ENCODE measurements around the gene E2F2.

The E2F2 gene

GRCh38 chr1:23473037-23473800 lies 57.8 kb downstream of the E2F2 start:
- Histone ChIP-seq H3K9me3 (ENCODE audit: control insufficient read depth, low read length) (no peaks in the 10 kb centered on the region), H3K4me1 (ENCODE audit: control insufficient read depth, insufficient read depth, low read length, poor library complexity, severe bottlenecking) (no peaks in the 10 kb centered on the region), H3K36me3 (ENCODE audit: control insufficient read depth, insufficient read depth, low read length) (no peaks in the 10 kb centered on the region), H3K4me3 (ENCODE audit: insufficient read depth, low read depth, low read length, poor library complexity, severe bottlenecking) (no peak overlapping the region), H3K27ac (ENCODE audit: insufficient read depth, low read length, poor library complexity, severe bottlenecking) (no peak overlapping the region), H3K27me3 (replicated peaks; ENCODE audit: control insufficient read depth, insufficient read depth, low read length, poor library complexity, severe bottlenecking) (no peaks in the 10 kb centered on the region)
- no peak for DNase-seq

GRCh38 chr1:23472351-23473036 lies 58.5 kb downstream of the E2F2 start:
- Histone ChIP-seq H3K9me3 (ENCODE audit: control insufficient read depth, low read length) (no peaks in the 10 kb centered on the region), H3K27me3 (replicated peaks; ENCODE audit: control insufficient read depth, insufficient read depth, low read length, poor library complexity, severe bottlenecking) (no peaks in the 10 kb centered on the region), H3K36me3 (ENCODE audit: control insufficient read depth, insufficient read depth, low read length) (no peaks in the 10 kb centered on the region), H3K4me1 (ENCODE audit: control insufficient read depth, insufficient read depth, low read length, poor library complexity, severe bottlenecking) (no peaks in the 10 kb centered on the region), H3K4me3 (ENCODE audit: insufficient read depth, low read depth, low read length, poor library complexity, severe bottlenecking) (no peak overlapping the region), H3K27ac (ENCODE audit: insufficient read depth, low read length, poor library complexity, severe bottlenecking) (no peak overlapping the region)
- no peak for DNase-seq

GRCh38 chr1:23471473-23472075 lies 59.5 kb downstream of the E2F2 start:
- H3K27me3 ChIP-seq (replicated peaks; ENCODE audit: control insufficient read depth, insufficient read depth, low read length, poor library complexity, severe bottlenecking): no peaks in the 10 kb centered on the region
- no peaks in the 10 kb centered on the region for H3K36me3 ChIP-seq (ENCODE audit: control insufficient read depth, insufficient read depth, low read length)
- H3K4me1 ChIP-seq (ENCODE audit: control insufficient read depth, insufficient read depth, low read length, poor library complexity, severe bottlenecking): no peaks in the 10 kb centered on the region
- no peaks in the 10 kb centered on the region for H3K9me3 ChIP-seq (ENCODE audit: control insufficient read depth, low read length)
- no peak for DNase-seq
- no peak overlapping the region for H3K4me3 ChIP-seq (ENCODE audit: insufficient read depth, low read depth, low read length, poor library complexity, severe bottlenecking)
- no peak overlapping the region for H3K27ac ChIP-seq (ENCODE audit: insufficient read depth, low read length, poor library complexity, severe bottlenecking)

DNA sequence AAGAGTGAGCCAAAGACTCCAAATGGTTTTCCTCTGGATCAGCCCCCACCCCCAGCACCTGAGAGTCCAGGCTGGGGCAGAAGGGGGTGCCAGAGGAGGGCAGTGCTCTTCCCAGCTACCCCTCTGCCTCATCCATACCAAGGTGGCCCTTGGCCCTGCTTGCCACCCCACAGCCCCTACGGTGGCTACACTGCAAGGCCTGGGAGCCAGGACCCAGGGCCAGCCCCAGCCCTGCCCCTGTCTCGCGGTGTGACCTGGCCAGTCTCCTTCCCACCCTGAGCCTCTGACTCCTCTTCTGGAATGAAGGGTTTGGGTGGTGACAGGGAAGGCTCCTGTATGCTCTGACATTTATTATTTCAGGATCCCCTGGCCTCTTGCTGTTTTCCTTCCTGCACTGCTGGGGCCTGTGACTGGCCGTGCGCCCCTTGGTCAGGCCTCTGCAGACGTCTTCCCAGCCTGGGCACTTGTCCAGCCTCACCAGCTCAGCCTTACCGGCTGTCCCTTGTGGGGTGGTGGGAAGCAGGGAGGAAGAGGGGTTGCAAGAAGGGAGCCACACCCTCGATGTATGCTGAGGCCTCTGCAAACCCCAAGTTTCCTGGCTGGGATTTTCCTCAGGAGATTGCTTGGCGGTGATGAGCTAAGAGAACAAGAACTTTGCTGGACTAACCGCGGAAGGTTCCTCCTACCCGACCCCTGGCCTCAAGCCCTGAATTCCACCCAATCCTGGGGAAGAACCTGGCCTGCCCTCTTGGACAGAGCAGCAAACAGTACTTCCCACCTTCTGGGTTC lies 60.6 kb downstream of the E2F2 start:
- H3K27me3 ChIP-seq (replicated peaks; ENCODE audit: control insufficient read depth, insufficient read depth, low read length, poor library complexity, severe bottlenecking): no peaks in the 10 kb centered on the region
- H3K9me3 ChIP-seq (ENCODE audit: control insufficient read depth, low read length): no peaks in the 10 kb centered on the region
- no peaks in the 10 kb centered on the region for H3K36me3 ChIP-seq (ENCODE audit: control insufficient read depth, insufficient read depth, low read length)
- no peak overlapping the region for H3K4me3 ChIP-seq (ENCODE audit: insufficient read depth, low read depth, low read length, poor library complexity, severe bottlenecking)
- DNase-seq: no peak
- no peaks in the 10 kb centered on the region for H3K4me1 ChIP-seq (ENCODE audit: control insufficient read depth, insufficient read depth, low read length, poor library complexity, severe bottlenecking)
- no peak overlapping the region for H3K27ac ChIP-seq (ENCODE audit: insufficient read depth, low read length, poor library complexity, severe bottlenecking)

DNA sequence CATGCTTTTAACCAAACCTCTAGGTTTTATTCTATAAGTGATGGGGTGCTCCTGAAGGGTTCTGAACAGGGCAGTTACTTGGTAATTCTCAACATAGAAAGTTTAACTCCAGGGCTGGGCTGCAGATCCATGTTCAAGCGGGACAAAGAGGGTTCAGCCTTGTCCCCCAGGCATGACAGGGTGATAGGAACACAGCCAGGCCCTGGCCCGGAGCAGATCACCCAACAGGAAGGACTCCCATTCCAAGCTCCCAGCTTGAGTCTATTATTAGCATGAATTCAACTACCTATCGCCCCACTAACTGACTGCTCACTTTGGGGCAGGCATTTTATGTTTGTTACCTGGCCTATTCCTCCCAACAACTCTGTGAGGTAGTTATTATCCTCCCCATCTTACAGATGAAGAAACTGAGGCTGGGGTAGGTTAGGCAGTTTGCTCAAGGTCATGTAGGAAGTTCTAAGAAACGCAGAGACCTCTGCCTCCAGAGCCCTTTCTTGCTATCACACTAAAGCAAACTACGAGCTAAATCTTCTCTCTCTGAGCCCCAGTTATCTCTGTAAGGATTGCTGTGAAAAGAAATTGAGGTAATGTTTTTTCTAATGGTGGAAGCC lies 61.6 kb downstream of the E2F2 start:
- Histone ChIP-seq H3K9me3 (ENCODE audit: control insufficient read depth, low read length) (no peaks in the 10 kb centered on the region), H3K4me3 (ENCODE audit: insufficient read depth, low read depth, low read length, poor library complexity, severe bottlenecking) (no peak overlapping the region), H3K27ac (ENCODE audit: insufficient read depth, low read length, poor library complexity, severe bottlenecking) (no peak overlapping the region), H3K4me1 (ENCODE audit: control insufficient read depth, insufficient read depth, low read length, poor library complexity, severe bottlenecking) (no peaks in the 10 kb centered on the region), H3K27me3 (replicated peaks; ENCODE audit: control insufficient read depth, insufficient read depth, low read length, poor library complexity, severe bottlenecking) (no peaks in the 10 kb centered on the region), H3K36me3 (ENCODE audit: control insufficient read depth, insufficient read depth, low read length) (no peaks in the 10 kb centered on the region)
- DNase-seq: no peak

GRCh38 chr1:23466423-23466989 lies 64.5 kb downstream of the E2F2 start:
- Histone ChIP-seq H3K27ac (ENCODE audit: insufficient read depth, low read length, poor library complexity, severe bottlenecking) (no peak overlapping the region), H3K4me1 (ENCODE audit: control insufficient read depth, insufficient read depth, low read length, poor library complexity, severe bottlenecking) (no peaks in the 10 kb centered on the region), H3K36me3 (ENCODE audit: control insufficient read depth, insufficient read depth, low read length) (no peaks in the 10 kb centered on the region), H3K9me3 (ENCODE audit: control insufficient read depth, low read length) (no peaks in the 10 kb centered on the region), H3K27me3 (replicated peaks; ENCODE audit: control insufficient read depth, insufficient read depth, low read length, poor library complexity, severe bottlenecking) (no peaks in the 10 kb centered on the region), H3K4me3 (ENCODE audit: insufficient read depth, low read depth, low read length, poor library complexity, severe bottlenecking) (no peak overlapping the region)
- no peak for DNase-seq

DNA sequence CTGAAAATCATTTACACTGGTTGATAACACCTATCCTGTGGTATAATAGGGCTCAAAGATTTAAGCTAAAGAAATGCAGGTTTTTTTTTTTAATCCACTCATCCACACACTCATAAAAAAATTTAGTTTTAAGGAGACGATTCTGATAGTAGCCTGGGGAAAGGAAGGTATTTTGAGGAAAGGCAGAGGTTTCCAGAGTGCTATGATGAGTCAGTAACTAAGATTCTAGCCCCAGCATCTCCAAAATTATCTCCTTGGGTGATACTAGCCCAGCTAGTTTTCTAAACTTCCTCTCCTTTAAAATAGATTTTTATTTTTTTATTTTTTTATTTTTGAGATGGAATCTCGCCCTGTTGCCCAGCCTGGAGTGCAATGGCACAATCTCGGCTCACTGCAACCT lies 67.7 kb downstream of the E2F2 start:
- Histone ChIP-seq H3K4me3 (ENCODE audit: insufficient read depth, low read depth, low read length, poor library complexity, severe bottlenecking) (no peak overlapping the region), H3K27me3 (replicated peaks; ENCODE audit: control insufficient read depth, insufficient read depth, low read length, poor library complexity, severe bottlenecking) (no peaks in the 10 kb centered on the region), H3K9me3 (ENCODE audit: control insufficient read depth, low read length) (no peaks in the 10 kb centered on the region), H3K36me3 (ENCODE audit: control insufficient read depth, insufficient read depth, low read length) (no peaks in the 10 kb centered on the region), H3K27ac (ENCODE audit: insufficient read depth, low read length, poor library complexity, severe bottlenecking) (no peak overlapping the region), H3K4me1 (ENCODE audit: control insufficient read depth, insufficient read depth, low read length, poor library complexity, severe bottlenecking) (no peaks in the 10 kb centered on the region)
- no peak for DNase-seq

- Histone ChIP-seq H3K4me3 (ENCODE audit: insufficient read depth, low read depth, low read length, poor library complexity, severe bottlenecking) (no peak overlapping the region), H3K36me3 (ENCODE audit: control insufficient read depth, insufficient read depth, low read length) (no peaks in the 10 kb centered on the region), H3K27me3 (replicated peaks; ENCODE audit: control insufficient read depth, insufficient read depth, low read length, poor library complexity, severe bottlenecking) (no peaks in the 10 kb centered on the region), H3K4me1 (ENCODE audit: control insufficient read depth, insufficient read depth, low read length, poor library complexity, severe bottlenecking) (no peaks in the 10 kb centered on the region), H3K27ac (ENCODE audit: insufficient read depth, low read length, poor library complexity, severe bottlenecking) (no peak overlapping the region), H3K9me3 (ENCODE audit: control insufficient read depth, low read length) (no peaks in the 10 kb centered on the region)
- no peak for DNase-seq
These were observed 68.3 kb downstream of the E2F2 start for GRCh38 chr1:23462766-23463165.

GRCh38 chr1:23461050-23461449 lies 70.0 kb downstream of the E2F2 start:
- no peaks in the 10 kb centered on the region for H3K36me3 ChIP-seq (ENCODE audit: control insufficient read depth, insufficient read depth, low read length)
- no peak for DNase-seq
- no peaks in the 10 kb centered on the region for H3K9me3 ChIP-seq (ENCODE audit: control insufficient read depth, low read length)
- H3K4me3 ChIP-seq (ENCODE audit: insufficient read depth, low read depth, low read length, poor library complexity, severe bottlenecking): no peak overlapping the region
- H3K27me3 ChIP-seq (replicated peaks; ENCODE audit: control insufficient read depth, insufficient read depth, low read length, poor library complexity, severe bottlenecking): no peaks in the 10 kb centered on the region
- no peaks in the 10 kb centered on the region for H3K4me1 ChIP-seq (ENCODE audit: control insufficient read depth, insufficient read depth, low read length, poor library complexity, severe bottlenecking)
- no peak overlapping the region for H3K27ac ChIP-seq (ENCODE audit: insufficient read depth, low read length, poor library complexity, severe bottlenecking)
